ENCODE data around the gene TXNRD3.

DNA sequence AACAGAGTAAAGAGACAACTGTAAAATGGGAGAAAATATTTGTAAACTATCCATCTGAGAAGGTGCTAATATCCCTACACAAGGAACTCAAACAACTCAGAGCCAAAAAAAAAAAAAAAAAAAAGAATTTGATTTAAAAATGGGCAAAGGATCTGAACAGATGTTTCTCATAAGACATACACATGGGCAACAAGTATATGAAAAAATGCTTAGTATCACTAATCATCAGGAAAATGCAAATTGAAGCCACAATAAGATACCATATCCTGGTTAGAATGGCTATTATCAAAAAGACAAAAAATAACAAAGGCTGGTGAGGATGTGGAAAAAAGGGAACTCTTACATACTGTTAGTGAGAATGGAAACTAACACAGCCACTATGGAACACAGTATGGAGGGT lies 36.2 kb downstream of the TXNRD3 start:
- TF ChIP-seq CTCF (IDR thresholded peaks at IDR 0.05) (no peak), POLR2A (IDR thresholded peaks at IDR 0.05) (no peak)
